Calu3 (cell line): Measurements from ENCODE around the gene CTAG1B. TPM values are rescaled to one million over a fixed set of nuclear protein-coding genes. Genes with fewer than 3 reads are reported as not detected.

ENCODE experiments used
- BruUV-seq: library from RNA; stranded (reverse); fragments of 400-500 nt; replicated peaks from 2 replicates; lab custom pipeline; 2021; lab: Mats Ljungman, UMichigan
- CTCF ChIA-PET: fragments of 300-600 bp; sonication (Branson Sonifier 250); formaldehyde crosslinking; loops from one replicate; lab custom pipeline; 2022; ENCODE audit warnings: antibody characterized with exemption; lab: Charles Lee
- DNase-seq: peaks from one replicate; pipeline ENCODE4 v3.0.0; 2022
- H3K27ac Mint-ChIP-seq: one replicate; pipeline ENCODE4 v1.8.0; 2022; ENCODE audit warnings: mixed read lengths; ENCODE audit not compliant: unreplicated experiment
- H3K27me3 Mint-ChIP-seq: one replicate; pipeline ENCODE4 v1.8.0; 2022; ENCODE audit warnings: mixed read lengths; ENCODE audit not compliant: unreplicated experiment
- H3K36me3 Mint-ChIP-seq: one replicate; pipeline ENCODE4 v1.8.0; 2022; ENCODE audit warnings: mild to moderate bottlenecking, moderate library complexity, mixed read lengths; ENCODE audit not compliant: insufficient read depth, unreplicated experiment
- H3K4me1 Mint-ChIP-seq: one replicate; pipeline ENCODE4 v1.8.0; 2022; ENCODE audit warnings: mild to moderate bottlenecking, low read depth, mixed read lengths; ENCODE audit not compliant: unreplicated experiment
- H3K4me3 Mint-ChIP-seq: one replicate; pipeline ENCODE4 v1.8.0; 2022; ENCODE audit warnings: mild to moderate bottlenecking, low read depth, moderate library complexity, mixed read lengths; ENCODE audit not compliant: unreplicated experiment
- H3K9me3 Mint-ChIP-seq: one replicate; pipeline ENCODE4 v1.8.0; 2022; ENCODE audit warnings: low read depth, mixed read lengths; ENCODE audit not compliant: unreplicated experiment
- intact Hi-C: fragments of 100-400 bp; cut with micrococcal nuclease; formaldehyde crosslinking; loops from one replicate; pipeline ENCODE4 v1.10.0; 2022; ENCODE audit not compliant: unreplicated experiment
- total RNA-seq: library from RNA; stranded (reverse); gene quantifications from 2 replicates; pipeline ENCODE4 v1.2.3, GENCODE V29; 2022
- TF ChIP-seq, protein P1 (sequence below): fragments of 200-600 bp; IDR thresholded peaks from one replicate; pipeline ENCODE4 v1.8.0; 2022; ENCODE audit warnings: antibody characterized with exemption; ENCODE audit not compliant: unreplicated experiment

Gene CTAG1B
- total RNA-seq, 1 experiment from 2014 or later: not detected

DNA sequence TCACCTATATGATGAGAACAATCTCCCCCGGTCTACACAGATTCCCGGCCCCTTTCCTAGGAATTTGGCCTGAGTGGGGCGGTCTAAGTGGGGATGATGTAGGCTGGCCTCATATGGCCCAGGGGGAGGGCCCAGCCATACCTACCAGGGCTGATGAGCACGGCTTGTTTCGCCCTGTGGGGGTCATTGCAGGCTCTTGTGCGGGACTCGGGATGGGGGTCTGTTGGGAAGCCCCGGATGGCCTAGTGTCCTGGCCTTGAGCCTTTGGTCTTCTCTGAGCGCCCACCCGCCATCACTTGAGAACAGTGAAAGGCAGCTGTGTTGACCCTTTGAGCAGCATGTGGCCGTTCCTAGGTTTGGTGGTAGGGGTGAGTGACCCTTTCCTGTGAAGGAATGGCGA lies 39.1 kb upstream of the CTAG1B start:
- peaks cover 89% of the 10 kb centered on the region for H3K27me3 Mint-ChIP-seq
- H3K4me3 Mint-ChIP-seq: no peak overlapping the region
- intact Hi-C loops: no loop called here
- H3K4me1 Mint-ChIP-seq: peaks cover 7% of the 10 kb centered on the region
- H3K27ac Mint-ChIP-seq: no peak overlapping the region
- H3K36me3 Mint-ChIP-seq: no peaks in the 10 kb centered on the region
- no TSS peak for BruUV-seq
- peaks cover 5% of the 10 kb centered on the region for H3K9me3 Mint-ChIP-seq
- CTCF ChIA-PET: no interaction called here
- no peak for DNase-seq
- TF ChIP-seq, protein P1, sequence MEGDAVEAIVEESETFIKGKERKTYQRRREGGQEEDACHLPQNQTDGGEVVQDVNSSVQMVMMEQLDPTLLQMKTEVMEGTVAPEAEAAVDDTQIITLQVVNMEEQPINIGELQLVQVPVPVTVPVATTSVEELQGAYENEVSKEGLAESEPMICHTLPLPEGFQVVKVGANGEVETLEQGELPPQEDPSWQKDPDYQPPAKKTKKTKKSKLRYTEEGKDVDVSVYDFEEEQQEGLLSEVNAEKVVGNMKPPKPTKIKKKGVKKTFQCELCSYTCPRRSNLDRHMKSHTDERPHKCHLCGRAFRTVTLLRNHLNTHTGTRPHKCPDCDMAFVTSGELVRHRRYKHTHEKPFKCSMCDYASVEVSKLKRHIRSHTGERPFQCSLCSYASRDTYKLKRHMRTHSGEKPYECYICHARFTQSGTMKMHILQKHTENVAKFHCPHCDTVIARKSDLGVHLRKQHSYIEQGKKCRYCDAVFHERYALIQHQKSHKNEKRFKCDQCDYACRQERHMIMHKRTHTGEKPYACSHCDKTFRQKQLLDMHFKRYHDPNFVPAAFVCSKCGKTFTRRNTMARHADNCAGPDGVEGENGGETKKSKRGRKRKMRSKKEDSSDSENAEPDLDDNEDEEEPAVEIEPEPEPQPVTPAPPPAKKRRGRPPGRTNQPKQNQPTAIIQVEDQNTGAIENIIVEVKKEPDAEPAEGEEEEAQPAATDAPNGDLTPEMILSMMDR: no peak

DNA sequence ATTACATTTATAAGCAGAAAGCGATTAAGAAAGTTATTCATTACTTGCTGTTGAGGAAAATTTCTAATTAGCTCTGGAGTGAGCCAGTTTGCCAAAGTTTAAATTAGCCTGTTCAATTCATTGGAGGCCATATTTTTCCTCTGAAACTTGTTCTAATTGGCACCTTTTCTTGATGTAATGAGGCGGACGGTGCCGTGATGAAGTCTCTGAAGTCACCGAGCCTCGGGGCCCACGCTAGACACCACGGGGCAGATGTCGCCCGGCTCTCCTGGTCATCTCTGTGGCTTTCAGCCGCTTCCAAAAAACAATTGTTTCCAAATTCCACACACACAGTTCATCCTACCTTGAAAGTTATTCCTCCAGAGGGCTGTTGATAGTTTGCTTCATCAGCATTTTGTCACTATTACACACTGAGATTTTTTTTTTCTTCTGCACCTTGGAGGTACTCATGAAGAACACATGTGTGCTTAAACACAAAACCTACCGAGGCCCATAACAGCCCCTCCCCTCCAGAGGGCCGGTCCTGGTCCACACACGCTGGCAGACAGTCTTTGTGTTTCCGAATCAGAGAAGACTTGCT lies 38.2 kb upstream of the CTAG1B start:
- CTCF ChIA-PET: no interaction called here
- H3K9me3 Mint-ChIP-seq: peaks cover 5% of the 10 kb centered on the region
- no peaks in the 10 kb centered on the region for H3K36me3 Mint-ChIP-seq
- no peak overlapping the region for H3K27ac Mint-ChIP-seq
- no peak for DNase-seq
- peaks cover 7% of the 10 kb centered on the region for H3K4me1 Mint-ChIP-seq
- no TSS peak for BruUV-seq
- TF ChIP-seq, protein P1: no peak
- intact Hi-C loops: no loop called here
- peaks cover 80% of the 10 kb centered on the region for H3K27me3 Mint-ChIP-seq
- no peak overlapping the region for H3K4me3 Mint-ChIP-seq

GRCh38 chrX:154655786-154656185 lies 36.7 kb upstream of the CTAG1B start:
- no peaks in the 10 kb centered on the region for H3K36me3 Mint-ChIP-seq
- peaks cover 72% of the 10 kb centered on the region for H3K27me3 Mint-ChIP-seq
- intact Hi-C loops: no loop called here
- DNase-seq: no peak
- H3K4me3 Mint-ChIP-seq: no peak overlapping the region
- H3K4me1 Mint-ChIP-seq: peaks cover 7% of the 10 kb centered on the region
- TF ChIP-seq, protein P1: no peak
- H3K27ac Mint-ChIP-seq: no peak overlapping the region
- no TSS peak for BruUV-seq
- CTCF ChIA-PET: no interaction called here
- H3K9me3 Mint-ChIP-seq: peaks cover 5% of the 10 kb centered on the region

- CTCF ChIA-PET: no interaction called here
- Mint-ChIP-seq H3K27me3 (peaks cover 72% of the 10 kb centered on the region), H3K4me3 (no peak overlapping the region), H3K36me3 (no peaks in the 10 kb centered on the region), H3K9me3 (peaks cover 5% of the 10 kb centered on the region), H3K4me1 (peaks cover 7% of the 10 kb centered on the region), H3K27ac (no peak overlapping the region)
- TF ChIP-seq, protein P1: no peak
- intact Hi-C loops: no loop called here
- BruUV-seq: no TSS peak
- no peak for DNase-seq
Observed at GRCh38 chrX:154655346-154655745, 36.3 kb upstream of the CTAG1B start.
